HG03571 (cell line): Measurements from ENCODE around the gene GNA12.
"Not testable (repeated sequence)": the region's sequence is repeated elsewhere in the genome, so short reads cannot be mapped to it uniquely, and the experiment has no call there.

ENCODE experiments used
- ATAC-seq: cut with Tn5 transposase; IDR thresholded peaks from one replicate; pipeline ENCODE4 v1.9.1; 2021; ENCODE audit not compliant: unreplicated experiment

Gene GNA12

DNA sequence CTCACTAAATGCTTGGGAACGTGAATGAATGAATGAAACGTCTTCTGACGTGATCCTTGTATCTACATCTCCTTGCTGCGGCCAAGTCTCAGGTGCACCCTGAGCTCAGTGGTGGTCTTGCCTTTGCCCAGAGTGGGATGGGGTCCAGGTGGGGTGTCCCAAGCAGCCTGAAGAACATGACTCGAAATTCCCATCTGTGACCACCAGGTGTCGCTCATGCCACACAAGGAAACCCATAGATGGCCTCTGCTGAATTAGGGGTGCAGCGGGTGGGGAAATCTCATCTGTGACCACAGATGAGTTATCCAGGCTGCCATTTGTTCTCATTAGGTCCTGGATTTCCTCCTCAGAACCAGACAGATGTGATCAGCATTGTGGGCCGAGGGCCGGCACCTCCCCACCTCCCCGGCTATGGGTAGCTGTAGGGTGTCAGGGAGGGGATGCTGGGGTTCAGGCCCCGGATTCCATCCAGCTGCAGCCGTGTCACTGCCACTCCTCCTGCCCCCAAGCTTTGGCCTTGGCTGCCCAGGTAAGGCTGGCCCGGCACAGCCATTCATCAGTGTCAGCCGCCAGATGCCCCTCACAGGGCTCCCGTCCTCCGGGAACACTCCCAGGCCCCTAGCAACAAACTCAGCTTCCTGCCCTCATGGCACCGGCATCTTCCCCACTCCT is 21.0 kb upstream of the GNA12 start:
- no peak for ATAC-seq

DNA sequence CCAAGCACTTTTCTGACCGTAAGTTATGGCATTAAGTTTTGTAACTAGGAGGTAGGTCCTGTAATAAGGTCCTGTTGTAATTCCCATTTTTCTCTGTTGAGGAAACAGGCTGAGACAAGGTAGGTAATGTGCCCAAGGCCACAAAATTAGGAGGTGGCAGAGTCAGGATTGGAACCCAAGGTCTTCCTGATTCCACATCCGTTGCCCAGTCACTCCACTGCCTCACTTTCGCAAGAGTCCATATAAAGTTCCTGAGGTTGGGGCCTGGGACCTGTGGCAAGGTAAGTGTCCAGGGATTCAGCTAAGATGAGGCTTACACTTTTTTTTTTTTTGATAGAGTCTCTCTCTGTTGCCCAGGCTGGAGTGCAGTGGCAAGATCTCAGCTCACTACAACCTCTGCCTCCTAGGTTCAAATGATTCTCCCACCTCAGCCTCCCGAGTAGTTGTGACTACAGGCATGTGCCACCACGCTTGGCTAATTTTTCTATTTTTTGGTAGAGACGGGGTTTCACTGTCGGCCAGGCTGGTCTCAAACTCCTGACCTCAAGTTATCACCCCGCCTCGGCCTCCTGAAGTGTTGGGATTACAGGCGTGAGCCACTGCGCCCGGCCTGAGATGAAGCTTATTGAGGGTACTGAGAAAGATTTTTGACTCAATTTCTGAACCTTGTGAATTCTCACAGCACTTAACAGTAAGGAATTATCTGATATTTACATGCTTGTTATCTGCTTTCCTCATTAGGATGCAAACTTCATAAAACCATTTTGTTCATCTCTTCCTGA is 20.3 kb upstream of the GNA12 start:
- no peak for ATAC-seq

GRCh38 chr7:2863461-2864066 is 19.5 kb upstream of the GNA12 start:
- ATAC-seq: peak; percentile 97

DNA sequence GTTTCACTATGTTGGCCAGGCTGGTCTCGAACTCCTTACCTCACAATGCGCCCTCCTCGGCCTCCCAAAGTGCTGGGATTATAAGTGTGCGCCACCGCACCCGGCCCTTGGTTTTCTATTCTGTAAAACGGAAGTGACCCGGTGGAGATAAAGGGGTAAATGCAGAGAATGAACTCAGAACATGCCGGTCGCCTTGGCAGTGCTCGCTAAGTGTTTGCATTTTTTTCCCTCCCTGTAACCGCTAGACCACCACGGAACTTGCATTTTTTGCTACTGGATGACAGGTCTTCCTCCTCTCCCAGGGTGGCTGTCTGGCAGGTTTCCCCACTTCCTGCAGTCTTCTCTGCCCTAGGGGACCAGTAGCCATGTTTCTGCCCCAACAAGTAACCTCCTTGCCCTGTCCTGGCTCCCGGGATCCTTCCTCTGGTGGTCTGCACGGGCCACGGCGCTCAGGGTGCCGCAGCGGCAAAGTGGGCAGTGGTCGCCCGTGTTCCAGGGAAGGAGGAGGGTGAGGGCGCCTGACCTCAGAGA is 18.8 kb upstream of the GNA12 start:
- ATAC-seq: no peak

- ATAC-seq: no peak
These were observed 17.4 kb upstream of the GNA12 start for GRCh38 chr7:2861509-2861908.

GRCh38 chr7:2860627-2861133 is 16.6 kb upstream of the GNA12 start:
- ATAC-seq: no peak

DNA sequence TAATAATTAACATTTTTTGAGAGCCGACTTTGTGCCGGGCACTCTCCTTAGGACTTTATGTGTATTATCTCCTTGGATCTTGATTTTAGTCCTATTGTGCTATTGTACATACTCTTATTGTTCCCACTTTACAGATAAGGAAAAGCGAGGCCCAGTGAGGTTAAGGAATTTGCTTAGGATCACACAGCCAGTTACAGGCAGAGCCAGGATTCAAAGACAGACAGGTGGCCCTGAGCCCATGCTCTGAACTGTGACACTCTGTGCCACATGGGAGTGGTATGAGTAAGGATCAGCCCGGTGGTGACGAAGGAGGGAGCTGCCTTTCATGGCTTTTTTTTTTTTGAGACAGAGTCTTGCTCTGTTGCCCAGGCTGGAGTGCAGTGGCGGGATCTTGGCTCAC is 15.8 kb upstream of the GNA12 start:
- ATAC-seq: no peak

DNA sequence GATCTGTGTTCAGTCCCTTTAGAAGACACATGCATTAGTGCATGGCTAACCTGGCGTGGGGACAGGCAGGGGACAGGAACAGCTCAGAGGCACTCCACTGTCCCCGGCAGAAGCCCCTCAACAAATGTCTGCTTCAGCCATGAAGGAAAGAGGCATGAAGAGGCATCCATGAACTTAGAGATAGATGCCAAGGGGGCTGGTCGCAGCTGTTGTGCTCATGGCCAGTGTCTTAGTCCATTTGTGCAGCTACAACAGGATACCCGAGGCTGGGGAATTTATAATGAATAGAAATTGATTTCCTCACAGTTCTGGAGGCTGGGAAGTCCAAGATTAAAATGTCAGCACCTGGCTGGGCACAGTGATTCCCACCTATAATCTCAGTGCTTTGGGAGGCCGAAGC is 14.5 kb upstream of the GNA12 start:
- ATAC-seq: no peak

GRCh38 chr7:2856388-2857169 is 12.5 kb upstream of the GNA12 start:
- ATAC-seq: no peak

DNA sequence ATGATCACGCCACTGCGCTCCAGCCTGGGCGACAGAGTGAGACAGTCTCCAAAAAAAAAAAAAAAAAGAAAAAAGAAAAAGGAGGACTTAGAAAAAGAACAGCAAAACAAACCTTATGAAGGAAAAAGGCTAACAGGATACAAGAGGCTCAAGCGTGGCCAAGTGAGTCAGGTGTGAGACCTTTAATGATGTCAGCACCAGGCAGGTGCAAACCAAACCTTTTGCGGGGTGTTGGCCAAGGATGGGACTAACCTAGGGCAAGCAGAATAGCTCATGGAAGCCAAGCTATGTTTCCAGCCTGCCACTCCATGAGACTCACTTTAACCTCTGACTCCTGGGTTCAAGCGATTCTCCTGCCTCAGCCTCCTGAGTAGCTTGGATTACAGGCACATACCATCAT is 11.3 kb upstream of the GNA12 start:
- ATAC-seq: no peak

- not testable (repeated sequence) for ATAC-seq
These were observed 9.4 kb upstream of the GNA12 start for GRCh38 chr7:2853552-2853951.

DNA sequence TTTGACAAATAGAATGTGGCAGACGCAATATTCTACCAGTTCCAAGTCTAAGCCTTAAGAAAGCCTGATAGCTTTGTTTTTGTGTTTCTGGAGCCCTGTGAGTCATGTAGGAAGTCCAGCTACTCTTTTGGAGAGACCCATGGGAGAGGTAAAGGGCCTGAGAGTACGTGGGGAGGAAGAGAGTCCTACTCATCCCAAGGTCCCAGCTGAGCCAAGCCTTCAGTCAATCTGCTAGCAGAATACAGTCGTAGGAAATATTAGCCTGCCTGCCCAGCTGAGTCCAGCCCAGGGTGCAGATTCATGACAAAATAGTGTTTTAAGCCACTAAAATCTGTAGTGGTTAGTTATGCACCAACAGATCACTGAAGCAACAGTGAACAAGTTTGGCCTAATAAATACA is 9.0 kb upstream of the GNA12 start:
- ATAC-seq: no peak

GRCh38 chr7:2851497-2851896 is 7.4 kb upstream of the GNA12 start:
- no peak for ATAC-seq

DNA sequence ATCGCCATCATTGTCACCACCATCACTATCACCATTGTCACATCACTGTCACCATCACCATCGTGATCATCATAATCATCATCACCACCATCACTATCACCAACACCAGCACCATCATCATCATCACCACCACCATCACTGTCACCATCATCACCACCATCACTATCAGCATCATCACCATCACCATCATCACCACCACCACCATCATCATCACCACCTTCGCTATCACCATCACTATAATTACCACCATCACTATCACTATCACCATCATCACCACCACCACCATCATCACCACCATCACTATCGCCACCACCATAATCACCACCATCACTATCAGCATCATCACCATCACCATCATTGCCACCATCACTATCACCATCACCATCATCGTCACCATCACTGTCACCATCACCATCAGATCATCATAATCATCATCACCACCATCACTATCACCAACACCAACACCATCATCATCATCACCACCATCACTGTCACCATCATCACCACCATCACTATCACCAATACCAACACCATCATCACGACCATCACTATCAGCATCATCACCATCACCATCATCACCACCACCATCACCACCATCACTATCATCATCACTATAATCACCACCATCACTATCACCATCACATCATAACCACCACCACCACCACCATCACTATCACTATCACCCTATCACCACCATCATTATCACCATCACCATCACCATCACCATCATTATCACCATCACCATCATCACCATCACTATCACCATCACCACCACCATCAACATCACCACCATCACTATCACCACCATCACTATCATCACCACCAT is 6.0 kb upstream of the GNA12 start:
- no peak for ATAC-seq

- no peak for ATAC-seq
These were observed 1.0 kb upstream of the GNA12 start for GRCh38 chr7:2845034-2845592.

- ATAC-seq: peak; percentile 26
These were observed 376 bp downstream of the GNA12 start for GRCh38 chr7:2843711-2844152.

DNA sequence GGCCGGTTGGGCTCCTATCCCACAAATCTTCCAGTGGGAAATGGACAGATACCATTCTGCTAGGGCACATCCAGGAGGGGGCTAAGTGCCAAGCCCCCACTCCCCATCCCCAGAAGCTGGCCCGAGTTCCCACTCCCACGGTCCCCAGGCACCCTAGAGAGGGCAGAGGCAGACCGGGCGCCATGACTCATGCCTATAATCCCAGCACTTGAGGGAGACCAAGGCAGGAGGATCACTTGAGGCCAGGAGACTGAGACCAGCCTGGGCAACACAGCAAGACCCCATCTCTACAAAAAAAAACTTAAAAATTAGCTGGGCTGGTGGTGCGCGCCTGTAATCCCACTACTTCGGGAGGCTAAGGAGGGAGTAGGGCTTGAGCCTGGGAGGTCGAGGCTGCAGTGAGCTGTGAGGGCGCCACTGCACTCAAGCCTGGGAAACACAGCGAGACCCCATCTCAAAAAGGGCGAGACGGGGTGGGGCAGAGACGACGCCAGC is 870 bp downstream of the GNA12 start:
- ATAC-seq: no peak

- no peak for ATAC-seq
These were observed 2.2 kb downstream of the GNA12 start for GRCh38 chr7:2841907-2842306.

DNA sequence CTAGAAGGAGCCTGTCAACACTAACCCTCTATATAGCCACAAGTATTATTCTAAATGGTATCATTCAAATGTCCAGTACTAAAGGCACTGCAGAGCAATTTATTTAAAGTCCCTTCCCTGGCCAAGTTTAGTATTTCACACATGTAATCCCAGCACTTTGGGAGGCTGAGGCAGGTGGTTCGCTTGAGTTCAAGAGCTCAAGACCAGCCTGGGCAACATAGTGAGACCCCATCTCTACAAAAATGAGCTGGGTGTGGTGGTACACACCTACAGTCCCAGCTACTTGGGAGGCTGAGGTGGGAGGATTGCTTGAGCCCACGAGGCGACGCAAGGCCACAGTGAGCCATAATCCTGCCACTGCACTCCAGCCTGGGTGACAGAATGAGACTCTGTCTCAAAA is 3.6 kb downstream of the GNA12 start:
- no peak for ATAC-seq
